Upper lobe of left lung (tissue), 6 donors: ENCODE results near the gene NFATC2. TPM values are rescaled to one million over a fixed set of nuclear protein-coding genes. Genes with fewer than 3 reads are reported as not detected.

Experiments used
- ATAC-seq, 2 donors: fragments of 200-7000 bp; cut with Tn5 transposase; one replicate each; pipeline ENCODE4 v1.9.1; 2022; ENCODE audit warnings: mild to moderate bottlenecking in 2 of 2, moderate library complexity in 2 of 2; ENCODE audit not compliant: low FRiP score in 2 of 2
- DNase-seq, 2 donors: peaks; one replicate each; pipeline ENCODE4 v3.0.0-alpha.2; 2019 to 2020
- H3K27ac ChIP-seq, 4 donors: fragments of 200-600 bp; sonication (generic); one replicate each; pipeline ENCODE4 v1.5.1; 2016 to 2019
- H3K27me3 ChIP-seq, 4 donors: fragments of 200-600 bp; sonication (generic); one replicate each; pipeline ENCODE4 v1.5.1; 2017 to 2019
- H3K36me3 ChIP-seq, 4 donors: fragments of 200-600 bp; sonication (generic); one replicate each; pipeline ENCODE4 v1.5.1; 2016 to 2019
- H3K4me1 ChIP-seq, 4 donors: fragments of 200-600 bp; sonication (generic); one replicate each; pipeline ENCODE4 v1.5.1; 2018 to 2019
- H3K4me3 ChIP-seq, 4 donors: fragments of 200-600 bp; sonication (generic); one replicate each; pipeline ENCODE4 v1.5.1; 2017 to 2019; ENCODE audit warnings: mild to moderate bottlenecking in 2 of 4, moderate library complexity in 1 of 4
- H3K9me3 ChIP-seq, 4 donors: fragments of 200-600 bp; sonication (generic); one replicate each; pipeline ENCODE4 v1.5.1; 2018 to 2019
- EP300 ChIP-seq, 4 donors: sonication (generic); formaldehyde crosslinking; IDR thresholded peaks; one replicate each; pipeline ENCODE4 v1.5.1; 2017; ENCODE audit warnings: antibody characterized with exemption in 4 of 4, control low read depth in 2 of 4
- POLR2A ChIP-seq, 4 donors: fragments of 450-650 bp; IDR thresholded peaks; one replicate each; pipeline ENCODE4 v1.5.1; 2016 to 2017; ENCODE audit warnings: antibody characterized with exemption in 4 of 4, mild to moderate bottlenecking in 2 of 4
- POLR2AphosphoS5 ChIP-seq, 2 donors: sonication (generic); formaldehyde crosslinking; IDR thresholded peaks; one replicate each; pipeline ENCODE4 v1.5.1; 2017; ENCODE audit warnings: antibody characterized with exemption in 2 of 2
- WGBS, 2 donors: methylation state at CpG; one replicate each; pipeline ENCODE4 v1.1.5; 2017 to 2018; 5-methylcytosine and 5-hydroxymethylcytosine counted together
- total RNA-seq, 6 donors: library from RNA; depleted of rRNA in 4 of 6; stranded (reverse); fragments of >200 nt in 4 of 6; gene quantifications; one replicate each; pipeline versions ENCODE4 v1.1.0 to v1.2.1, GENCODE V29; 2016 to 2021
- TF ChIP-seq, protein P1 (sequence below), 6 experiments: fragments of 450-650 bp in 4 of 6; fragments of 200-600 bp in 2 of 6; sonication (generic) in 2 of 6; IDR thresholded peaks; one replicate each; pipeline ENCODE4 v1.5.1; 2016 to 2019; ENCODE audit warnings: antibody characterized with exemption in 6 of 6
- donor health status: DM: no; HTN: no; CAD: no; lungs with moderate emphysema.
- donor health status: DM: no; HTN: yes; CAD: no; lungs with severe emphysema.

The NFATC2 gene
- total RNA-seq, 6 donors from 2014 or later = 5.1 to 28.1 (median 7.6) TPM

DNA sequence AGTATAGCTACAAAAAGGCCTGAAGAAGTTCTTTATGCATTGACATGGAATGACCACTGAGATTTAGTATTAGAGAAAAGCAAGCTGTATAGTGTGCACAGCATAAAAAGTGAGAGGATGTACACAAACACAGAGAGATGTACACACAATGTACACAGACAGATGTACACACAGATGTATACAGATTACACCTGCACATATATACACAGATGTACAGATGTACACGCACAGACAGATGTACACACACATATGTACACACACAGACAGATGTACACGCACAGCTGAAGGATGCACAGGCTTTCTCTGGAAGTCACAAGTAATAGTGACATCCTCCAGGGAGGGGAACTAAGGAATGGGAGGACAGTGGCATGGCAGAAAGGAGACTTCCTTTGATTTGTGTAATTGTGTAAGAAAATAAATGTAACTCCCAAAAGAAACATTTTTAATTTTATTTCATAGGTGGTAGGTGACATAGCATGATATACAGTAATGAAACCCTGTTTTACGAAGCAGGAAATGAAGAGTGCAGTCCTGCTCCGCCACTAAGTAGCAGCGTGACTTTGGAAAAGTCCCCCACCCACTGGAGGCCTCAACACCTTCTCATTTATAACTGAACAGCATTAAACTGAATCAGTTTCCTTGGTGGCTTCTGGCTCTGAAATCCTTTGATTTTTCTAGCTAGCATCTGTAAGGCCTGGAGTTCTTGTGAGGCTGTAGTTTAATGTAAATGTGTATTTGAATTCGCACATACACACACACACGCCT lies 14.1 kb downstream of the NFATC2 start:
- no peak overlapping the region for H3K4me3 ChIP-seq
- DNase-seq (no peak), ATAC-seq (no peak)
- no peaks in the 10 kb centered on the region for H3K27me3 ChIP-seq
- no peak overlapping the region for H3K27ac ChIP-seq
- H3K4me1 ChIP-seq = peaks cover 5 to 30% (median 9%) of the 10 kb centered on the region in 4 donors
- H3K36me3 ChIP-seq = no peaks in the 10 kb centered on the region
- TF ChIP-seq EP300 (IDR thresholded peaks at IDR 0.05) (no peak), POLR2AphosphoS5 (IDR thresholded peaks at IDR 0.05) (no peak), POLR2A (IDR thresholded peaks at IDR 0.05) (no peak)
- TF ChIP-seq, protein P1, sequence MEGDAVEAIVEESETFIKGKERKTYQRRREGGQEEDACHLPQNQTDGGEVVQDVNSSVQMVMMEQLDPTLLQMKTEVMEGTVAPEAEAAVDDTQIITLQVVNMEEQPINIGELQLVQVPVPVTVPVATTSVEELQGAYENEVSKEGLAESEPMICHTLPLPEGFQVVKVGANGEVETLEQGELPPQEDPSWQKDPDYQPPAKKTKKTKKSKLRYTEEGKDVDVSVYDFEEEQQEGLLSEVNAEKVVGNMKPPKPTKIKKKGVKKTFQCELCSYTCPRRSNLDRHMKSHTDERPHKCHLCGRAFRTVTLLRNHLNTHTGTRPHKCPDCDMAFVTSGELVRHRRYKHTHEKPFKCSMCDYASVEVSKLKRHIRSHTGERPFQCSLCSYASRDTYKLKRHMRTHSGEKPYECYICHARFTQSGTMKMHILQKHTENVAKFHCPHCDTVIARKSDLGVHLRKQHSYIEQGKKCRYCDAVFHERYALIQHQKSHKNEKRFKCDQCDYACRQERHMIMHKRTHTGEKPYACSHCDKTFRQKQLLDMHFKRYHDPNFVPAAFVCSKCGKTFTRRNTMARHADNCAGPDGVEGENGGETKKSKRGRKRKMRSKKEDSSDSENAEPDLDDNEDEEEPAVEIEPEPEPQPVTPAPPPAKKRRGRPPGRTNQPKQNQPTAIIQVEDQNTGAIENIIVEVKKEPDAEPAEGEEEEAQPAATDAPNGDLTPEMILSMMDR (IDR thresholded peaks at IDR 0.05) = no peak
- no peaks in the 10 kb centered on the region for H3K9me3 ChIP-seq
- 72 to 74% methylated on average over 7 of the region's 7 CpGs for WGBS, 2 donors

DNA sequence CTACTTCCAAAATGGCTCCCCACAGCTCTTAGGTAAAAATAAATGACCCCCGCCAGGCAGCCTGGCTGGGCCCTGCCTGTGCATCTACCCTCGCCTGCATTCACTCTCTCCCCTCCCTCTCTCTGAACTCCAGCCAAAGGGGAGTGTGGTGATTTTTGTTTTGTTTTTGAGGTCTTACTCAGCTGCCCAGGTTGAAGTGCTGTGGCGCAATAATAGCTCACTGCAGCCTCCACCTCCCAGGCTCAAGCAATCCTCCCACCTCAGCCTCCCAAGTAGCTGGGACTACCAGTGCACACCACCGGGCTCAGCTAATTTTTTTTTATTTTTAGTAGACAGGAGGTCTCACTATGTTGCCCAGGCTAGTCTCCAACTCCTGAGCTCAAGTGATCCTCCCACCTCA lies 15.8 kb downstream of the NFATC2 start:
- no peaks in the 10 kb centered on the region for H3K9me3 ChIP-seq
- H3K27me3 ChIP-seq = no peaks in the 10 kb centered on the region
- TF ChIP-seq, protein P1 (IDR thresholded peaks at IDR 0.05) = no peak
- TF ChIP-seq POLR2A (IDR thresholded peaks at IDR 0.05) (no peak), POLR2AphosphoS5 (IDR thresholded peaks at IDR 0.05) (no peak), EP300 (IDR thresholded peaks at IDR 0.05) (no peak)
- 90 to 93% methylated on average over 4 of the region's 4 CpGs for WGBS, 2 donors
- no peaks in the 10 kb centered on the region for H3K36me3 ChIP-seq
- DNase-seq = no peak
- H3K27ac ChIP-seq = no peak overlapping the region
- ATAC-seq = no peak
- peaks cover 5 to 23% (median 9%) of the 10 kb centered on the region in 4 donors for H3K4me1 ChIP-seq
- no peak overlapping the region for H3K4me3 ChIP-seq

DNA sequence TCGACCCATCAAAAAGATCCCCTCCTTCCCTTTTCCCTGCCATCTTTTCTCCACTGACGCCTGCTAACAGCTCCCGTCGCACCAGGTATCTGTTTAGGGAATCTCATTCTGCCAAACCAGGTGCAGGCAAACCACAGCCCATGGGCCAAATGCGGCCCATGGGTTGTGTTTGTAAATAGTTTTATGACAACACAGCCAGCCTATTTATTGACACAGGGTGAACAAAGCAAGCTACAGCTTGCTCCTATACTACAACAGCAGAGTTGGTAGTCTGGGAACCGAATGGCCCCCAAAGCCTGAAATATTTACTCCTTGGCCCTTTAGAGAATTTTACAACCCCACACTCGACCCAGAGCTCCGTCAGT lies 16.4 kb downstream of the NFATC2 start:
- TF ChIP-seq POLR2A (IDR thresholded peaks at IDR 0.05) (no peak), POLR2AphosphoS5 (IDR thresholded peaks at IDR 0.05) (no peak), EP300 (IDR thresholded peaks at IDR 0.05) (no peak)
- TF ChIP-seq, protein P1 (IDR thresholded peaks at IDR 0.05) = no peak
- WGBS, 2 donors = 39 to 55% methylated on average over 8 of the region's 8 CpGs
- no peak for DNase-seq
- no peak for ATAC-seq
- Histone ChIP-seq H3K36me3 (no peaks in the 10 kb centered on the region), H3K4me3 (peak overlapping the region in 1 of 4 donors; percentile 17), H3K27me3 (no peaks in the 10 kb centered on the region), H3K9me3 (no peaks in the 10 kb centered on the region), H3K4me1 (peaks cover 5 to 23% (median 9%) of the 10 kb centered on the region in 4 donors), H3K27ac (peak overlapping the region in 2 of 4 donors; percentile 19 to 28)

DNA sequence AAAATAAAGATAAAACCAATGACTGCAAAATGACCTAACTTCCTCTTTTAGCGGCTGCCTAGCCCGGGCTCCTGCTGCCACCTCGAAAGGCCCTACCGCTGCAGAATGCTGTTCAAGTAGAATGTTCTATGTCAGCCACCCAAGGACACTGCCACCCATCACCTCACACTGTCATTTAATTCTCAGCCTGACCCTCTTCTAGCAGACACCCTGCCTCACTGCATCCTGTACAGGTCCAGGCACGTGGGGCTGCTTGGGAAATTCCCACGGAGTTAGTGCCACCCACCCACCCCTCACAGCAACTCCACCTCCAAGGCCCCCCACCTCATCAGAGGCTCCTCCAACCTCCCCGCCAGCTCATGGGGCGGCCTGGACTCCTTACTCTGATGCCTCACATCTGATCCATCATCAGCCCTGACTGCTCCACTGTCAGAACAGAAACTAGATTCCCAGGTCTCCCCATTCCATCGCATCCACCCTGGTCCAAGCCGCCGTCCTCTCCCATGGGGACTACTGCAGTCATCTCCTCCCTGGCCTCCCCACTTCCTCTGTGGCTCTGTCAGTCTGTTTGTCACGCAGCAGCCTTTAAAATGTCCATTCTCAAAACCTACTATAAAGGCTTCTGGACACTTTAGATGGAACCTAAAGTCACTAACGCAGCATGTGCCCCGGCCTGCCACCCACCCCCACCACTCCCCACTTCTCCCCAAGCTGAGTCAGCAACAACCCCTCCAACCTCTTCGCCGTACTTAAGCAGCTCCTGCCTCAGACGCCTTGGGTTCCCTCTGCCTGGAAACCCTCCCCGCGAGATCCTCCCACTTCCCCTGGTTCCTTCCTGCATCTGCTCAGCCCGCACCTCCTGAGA lies 17.0 kb downstream of the NFATC2 start:
- Histone ChIP-seq H3K27me3 (no peaks in the 10 kb centered on the region), H3K9me3 (no peaks in the 10 kb centered on the region), H3K4me1 (peaks cover 5 to 23% (median 9%) of the 10 kb centered on the region in 4 donors), H3K27ac (peak overlapping the region in 2 of 4 donors; percentile 19 to 28), H3K36me3 (no peaks in the 10 kb centered on the region), H3K4me3 (peak overlapping the region in 1 of 4 donors; percentile 17)
- no peak for DNase-seq
- TF ChIP-seq POLR2AphosphoS5 (IDR thresholded peaks at IDR 0.05) = no peak
- TF ChIP-seq POLR2A (IDR thresholded peaks at IDR 0.05) = no peak
- TF ChIP-seq EP300 (IDR thresholded peaks at IDR 0.05) = no peak
- TF ChIP-seq, protein P1 (IDR thresholded peaks at IDR 0.05) = no peak
- WGBS, 2 donors = 38 to 45% methylated on average over 20 of the region's 20 CpGs
- ATAC-seq = peak in 1 of 2 donors; percentile 36
